ENCODE measurements around the gene TCF4. TPM values are rescaled to one million over a fixed set of nuclear protein-coding genes. Genes with fewer than 3 reads are reported as not detected.

Gene TCF4
- polyA plus RNA-seq, 1 experiment = 47.3 TPM

- Histone ChIP-seq H3K9me3 (ENCODE audit: control insufficient read depth, insufficient read depth, low read length) (no peaks in the 10 kb centered on the region), H3K27ac (ENCODE audit: low read depth, low read length) (no peak overlapping the region), H3K27me3 (ENCODE audit: control insufficient read depth, insufficient read depth, low read length) (no peaks in the 10 kb centered on the region), H3K4me3 (ENCODE audit: low read depth, low read length) (no peak overlapping the region)
- TF ChIP-seq CTCF (IDR thresholded peaks at IDR 0.05; ENCODE audit: low read depth, low read length) = no peak
- ChIA-PET POLR2A (no interaction called here), CTCF (no interaction called here)
- DNase-seq (ENCODE audit: low read depth, low spot score) = no peak
These were observed 303.4 kb downstream of the TCF4 start for GRCh38 chr18:55284614-55285013.

DNA sequence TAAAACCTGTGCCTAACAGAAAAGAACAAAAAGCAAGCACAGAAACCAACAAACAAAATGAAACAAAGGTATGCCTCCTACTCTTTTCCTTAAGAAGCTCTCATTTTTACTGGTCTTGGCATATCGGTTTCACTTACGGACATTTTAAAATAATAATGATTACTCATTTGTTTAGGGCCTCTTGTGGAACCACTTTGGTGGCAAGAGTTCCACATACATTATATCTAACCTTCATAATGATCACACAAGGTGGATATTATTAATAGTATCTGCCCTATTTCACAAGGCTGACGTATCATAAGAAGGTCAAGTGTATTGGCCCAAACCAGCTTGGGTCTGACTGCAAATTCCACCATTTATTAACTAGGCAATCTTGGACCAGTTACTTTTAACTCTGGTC is 304.7 kb downstream of the TCF4 start:
- DNase-seq (ENCODE audit: low read depth, low spot score) = no peak
- no peak overlapping the region for H3K27ac ChIP-seq (ENCODE audit: low read depth, low read length)
- H3K4me3 ChIP-seq (ENCODE audit: low read depth, low read length) = no peak overlapping the region
- TF ChIP-seq CTCF (IDR thresholded peaks at IDR 0.05; ENCODE audit: low read depth, low read length) = no peak
- no peaks in the 10 kb centered on the region for H3K9me3 ChIP-seq (ENCODE audit: control insufficient read depth, insufficient read depth, low read length)
- H3K27me3 ChIP-seq (ENCODE audit: control insufficient read depth, insufficient read depth, low read length) = no peaks in the 10 kb centered on the region
- ChIA-PET POLR2A (no interaction called here), CTCF (interaction anchor here (0.6 kb wide), 1 partner anchor 918 kb away, joined by 3 read pairs; no protein-coding TSS in a partner anchor)

DNA sequence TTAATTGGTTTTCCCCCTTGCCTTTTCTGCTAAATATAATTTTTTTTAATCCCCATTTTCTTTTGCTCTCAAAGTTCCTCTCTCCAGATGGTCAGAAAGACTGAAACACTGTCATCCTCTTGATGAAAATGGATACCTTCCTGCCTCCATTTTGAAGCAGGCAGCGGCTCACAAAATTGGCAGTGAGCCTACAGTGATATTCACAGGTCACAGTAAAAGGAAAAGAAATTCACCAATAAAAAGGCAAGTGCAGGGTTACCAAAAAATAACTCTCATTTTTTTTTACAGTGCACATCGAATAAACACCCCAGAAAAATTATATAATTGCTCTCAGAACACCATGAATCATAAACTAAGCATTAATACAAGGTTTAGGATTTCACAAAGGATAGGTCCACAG is 307.5 kb downstream of the TCF4 start:
- TF ChIP-seq CTCF (IDR thresholded peaks at IDR 0.05; ENCODE audit: low read depth, low read length) = no peak
- no peak overlapping the region for H3K27ac ChIP-seq (ENCODE audit: low read depth, low read length)
- POLR2A ChIA-PET = no interaction called here
- H3K9me3 ChIP-seq (ENCODE audit: control insufficient read depth, insufficient read depth, low read length) = no peaks in the 10 kb centered on the region
- no peak for DNase-seq (ENCODE audit: low read depth, low spot score)
- no peak overlapping the region for H3K4me3 ChIP-seq (ENCODE audit: low read depth, low read length)
- CTCF ChIA-PET = no interaction called here
- no peaks in the 10 kb centered on the region for H3K27me3 ChIP-seq (ENCODE audit: control insufficient read depth, insufficient read depth, low read length)

DNA sequence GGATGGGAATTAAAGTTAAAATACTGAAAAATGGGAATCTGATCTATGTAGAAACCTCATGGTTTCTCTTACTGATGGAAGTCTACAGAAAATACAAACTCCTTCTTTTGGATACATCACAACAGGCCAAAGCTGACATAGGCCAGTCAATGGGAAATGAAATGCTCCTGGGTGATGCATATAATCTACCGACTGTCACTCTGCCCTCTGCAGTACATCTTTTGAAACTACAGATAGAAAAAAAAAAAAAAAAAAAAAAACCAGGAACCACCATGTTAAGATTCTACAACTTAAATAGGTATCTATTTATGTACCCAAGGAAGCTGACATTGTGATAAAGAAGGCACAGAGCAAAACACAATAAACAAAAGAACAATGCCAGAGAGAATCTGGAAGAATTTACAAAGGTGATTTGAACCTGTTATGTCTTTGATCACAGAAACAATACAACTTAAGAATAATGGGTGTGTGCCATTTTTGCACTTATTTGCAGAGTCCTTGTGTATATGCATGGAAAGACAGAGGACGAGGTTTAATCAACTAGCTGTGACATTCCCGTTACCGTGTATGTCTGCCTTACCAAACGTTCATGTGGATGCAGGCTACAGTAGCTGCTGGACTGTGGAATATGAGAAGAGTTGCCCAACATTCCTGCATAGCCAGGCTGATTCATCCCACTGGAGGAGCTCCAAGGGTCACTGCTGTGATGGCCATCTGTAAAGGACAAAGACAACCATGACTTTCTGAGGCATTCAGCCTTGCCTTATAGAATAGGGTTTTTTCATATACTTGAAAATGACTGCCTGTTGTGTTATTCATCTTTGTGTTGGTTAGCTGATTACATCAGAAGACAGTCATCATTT is 312.7 kb downstream of the TCF4 start:
- ChIA-PET CTCF (interaction anchor here (0.6 to 1.4 kb wide), 12 partner anchors 15 to 1432 kb away, joined by 3 to 9 read pairs (median 4); no protein-coding TSS in a partner anchor), POLR2A (interaction anchor here (0.7 kb wide), 1 partner anchor 1010 kb away, joined by 3 read pairs; no protein-coding TSS in a partner anchor)
- no peak overlapping the region for H3K4me3 ChIP-seq (ENCODE audit: low read depth, low read length)
- 0 out of 2 replicates have a peak, but pooled peaks have one; percentile 22 for TF ChIP-seq CTCF (IDR thresholded peaks at IDR 0.05; ENCODE audit: low read depth, low read length)
- H3K27me3 ChIP-seq (ENCODE audit: control insufficient read depth, insufficient read depth, low read length) = no peaks in the 10 kb centered on the region
- H3K27ac ChIP-seq (ENCODE audit: low read depth, low read length) = no peak overlapping the region
- H3K9me3 ChIP-seq (ENCODE audit: control insufficient read depth, insufficient read depth, low read length) = no peaks in the 10 kb centered on the region
- peak; percentile 18 for DNase-seq (ENCODE audit: low read depth, low spot score)

Data from AG04450 (cell line).